HL-60 (cell line): Measurements from ENCODE around the gene MSH3.

ENCODE experiments used
- DNase-seq, 2 experiments: peaks; one replicate each; pipeline ENCODE4 v3.0.0-alpha.2; 2010 to 2020; ENCODE audit warnings: low read depth in 1 of 2, low spot score in 1 of 2
- H3K27ac ChIP-seq: fragments of 250-450 bp; sonication (Bioruptor Pico); replicated peaks from 2 replicates; pipeline ENCODE4 v1.5.1; 2020; ENCODE audit warnings: mild to moderate bottlenecking, moderate library complexity
- H3K27me3 ChIP-seq: fragments of 250-450 bp; sonication (Bioruptor Pico); 2 replicates; pipeline ENCODE4 v1.5.1; 2021; ENCODE audit warnings: mild to moderate bottlenecking, moderate library complexity; ENCODE audit not compliant: insufficient read depth, poor library complexity, severe bottlenecking
- H3K4me3 ChIP-seq: replicated peaks from 2 replicates; pipeline ENCODE4 v1.5.1; 2011; ENCODE audit warnings: mild to moderate bottlenecking, control low read depth, low read length; ENCODE audit not compliant: insufficient read depth
- CTCF ChIP-seq: IDR thresholded peaks from one replicate; pipeline ENCODE4 v1.5.1; 2011; ENCODE audit warnings: low read length, control low read depth, inconsistent platforms; ENCODE audit not compliant: insufficient read depth
- GABPA ChIP-seq: IDR thresholded peaks from 2 replicates; pipeline ENCODE4 v1.6.1; 2012; ENCODE audit warnings: low read depth
- POLR2AphosphoS5 ChIP-seq: IDR thresholded peaks from 2 replicates; pipeline ENCODE4 v1.6.1; 2012; ENCODE audit warnings: low read depth
- REST ChIP-seq: IDR thresholded peaks from 2 replicates; pipeline ENCODE4 v1.6.1; 2012; ENCODE audit warnings: low read depth; ENCODE audit not compliant: insufficient replicate concordance
- SPI1 ChIP-seq: IDR thresholded peaks from 2 replicates; pipeline ENCODE4 v1.6.1; 2012; ENCODE audit warnings: low read depth, mild to moderate bottlenecking, borderline replicate concordance

Gene MSH3

GRCh38 chr5:80631278-80632259, 22.9 kb upstream of the MSH3 start:
- H3K4me3 ChIP-seq: no peak overlapping the region
- no peak for DNase-seq
- no peaks in the 10 kb centered on the region for H3K27me3 ChIP-seq
- TF ChIP-seq CTCF (no peak), POLR2AphosphoS5 (no peak), GABPA (no peak), REST (no peak), SPI1 (no peak)
- H3K27ac ChIP-seq: no peak overlapping the region

- DNase-seq: no peak
- Histone ChIP-seq H3K27ac (no peak overlapping the region), H3K27me3 (no peaks in the 10 kb centered on the region), H3K4me3 (no peak overlapping the region)
- TF ChIP-seq POLR2AphosphoS5: no peak
- no peak for TF ChIP-seq CTCF
- no peak for TF ChIP-seq REST
- TF ChIP-seq GABPA: no peak
- TF ChIP-seq SPI1: no peak
These were observed 21.8 kb upstream of the MSH3 start for GRCh38 chr5:80632700-80633099.

- no peak for DNase-seq
- Histone ChIP-seq H3K27ac (no peak overlapping the region), H3K4me3 (no peak overlapping the region), H3K27me3 (no peaks in the 10 kb centered on the region)
- no peak for TF ChIP-seq GABPA
- no peak for TF ChIP-seq CTCF
- TF ChIP-seq POLR2AphosphoS5: no peak
- no peak for TF ChIP-seq REST
- TF ChIP-seq SPI1: no peak
These were observed 20.3 kb upstream of the MSH3 start for GRCh38 chr5:80634193-80634592.
